BLaER1 (cell line): ENCODE measurements around the gene ANKDD1B.
"Not testable (repeated sequence)": the region's sequence is repeated elsewhere in the genome, so short reads cannot be mapped to it uniquely, and the experiment has no call there.

ENCODE experiments used
- H3K27ac ChIP-seq: shearing (Covaris generic); formaldehyde crosslinking; 2 replicates; pipeline ENCODE4 v1.8.1; 2022
- H3K27me3 ChIP-seq: shearing (Covaris generic); formaldehyde crosslinking; 2 replicates; pipeline ENCODE4 v1.8.1; 2022
- H3K36me3 ChIP-seq: shearing (Covaris generic); formaldehyde crosslinking; 2 replicates; pipeline ENCODE4 v1.8.1; 2022
- H3K4me1 ChIP-seq: shearing (Covaris generic); formaldehyde crosslinking; 2 replicates; pipeline ENCODE4 v1.8.1; 2022
- H3K4me2 ChIP-seq: shearing (Covaris generic); formaldehyde crosslinking; 2 replicates; pipeline ENCODE4 v1.8.1; 2022
- H3K4me3 ChIP-seq: shearing (Covaris generic); formaldehyde crosslinking; 2 replicates; pipeline ENCODE4 v1.8.1; 2022
- H3K9ac ChIP-seq: shearing (Covaris generic); formaldehyde crosslinking; 2 replicates; pipeline ENCODE4 v1.8.1; 2022
- H3K9me3 ChIP-seq: shearing (Covaris generic); formaldehyde crosslinking; 2 replicates; pipeline ENCODE4 v1.8.1; 2022
- H4K20me1 ChIP-seq: shearing (Covaris generic); formaldehyde crosslinking; 2 replicates; pipeline ENCODE4 v1.8.1; 2022
- Cebpa-rat ChIP-seq: shearing (Covaris generic); IDR thresholded peaks from 2 replicates; pipeline ENCODE4 v1.8.1; 2022

Gene ANKDD1B

DNA sequence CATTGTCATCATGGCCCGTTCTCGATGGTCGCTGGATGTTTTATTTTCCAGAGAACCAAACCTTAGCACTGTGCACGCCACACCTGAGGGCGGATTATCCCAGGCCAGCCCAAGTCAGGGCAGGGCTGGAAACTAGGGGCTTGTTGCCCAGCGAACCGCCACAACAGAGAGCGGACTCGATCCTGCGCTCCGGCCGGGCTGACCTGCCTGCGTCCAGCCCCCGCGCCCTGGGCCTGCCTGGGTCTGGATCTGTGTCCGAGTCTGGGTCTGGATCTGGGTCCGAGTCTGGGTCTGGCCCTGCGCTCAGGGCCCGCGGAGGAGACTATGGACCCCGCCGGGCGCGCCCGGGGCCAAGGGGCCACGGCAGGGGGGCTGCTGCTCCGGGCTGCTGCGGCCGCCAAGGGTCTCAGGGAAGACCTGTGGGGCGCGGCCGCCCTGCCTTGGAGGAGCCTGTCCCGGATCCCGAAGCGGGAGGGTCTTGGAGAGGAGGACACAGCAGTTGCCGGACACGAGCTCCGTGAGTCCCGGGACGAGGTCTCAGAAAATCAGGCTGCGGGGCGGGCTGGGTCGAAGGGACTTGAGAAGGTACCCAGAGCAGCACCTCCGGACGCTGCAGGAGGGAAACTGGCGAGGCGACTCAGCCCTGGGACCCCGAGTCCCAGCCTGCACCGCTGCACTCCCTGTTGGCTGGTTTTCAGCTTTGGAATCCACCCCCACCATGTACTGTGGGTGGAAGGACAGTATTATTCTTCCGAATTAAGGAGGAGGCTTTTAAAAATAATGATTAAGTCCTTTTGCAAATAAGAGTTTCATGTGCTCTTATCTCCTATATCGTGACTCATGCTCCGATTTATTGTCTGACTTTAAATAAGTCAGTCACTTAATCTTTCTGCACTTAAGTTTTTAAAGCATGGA, at the start of gene ANKDD1B:
TSS of gene ANKDD1B (plus strand) at position 143 of the 915 bp plus-strand sequence. CDS start at position 325, 182 bp downstream.
- no peaks in the 10 kb centered on the region for H3K36me3 ChIP-seq
- no peak for TF ChIP-seq Cebpa-rat
- H3K4me1 ChIP-seq, result no peaks in the 10 kb centered on the region
- H3K27me3 ChIP-seq, result no peaks in the 10 kb centered on the region
- H3K4me3 ChIP-seq, result no peak within 1 kb of the TSS
- H3K4me2 ChIP-seq, result no peak within 1 kb of the TSS
- no peaks in the 10 kb centered on the region for H4K20me1 ChIP-seq
- no peaks in the 10 kb centered on the region; the same call in 1 of the 2 replicates for H3K9me3 ChIP-seq
- H3K27ac ChIP-seq, result no peak within 1 kb of the TSS
- H3K9ac ChIP-seq, result no peak within 1 kb of the TSS

DNA sequence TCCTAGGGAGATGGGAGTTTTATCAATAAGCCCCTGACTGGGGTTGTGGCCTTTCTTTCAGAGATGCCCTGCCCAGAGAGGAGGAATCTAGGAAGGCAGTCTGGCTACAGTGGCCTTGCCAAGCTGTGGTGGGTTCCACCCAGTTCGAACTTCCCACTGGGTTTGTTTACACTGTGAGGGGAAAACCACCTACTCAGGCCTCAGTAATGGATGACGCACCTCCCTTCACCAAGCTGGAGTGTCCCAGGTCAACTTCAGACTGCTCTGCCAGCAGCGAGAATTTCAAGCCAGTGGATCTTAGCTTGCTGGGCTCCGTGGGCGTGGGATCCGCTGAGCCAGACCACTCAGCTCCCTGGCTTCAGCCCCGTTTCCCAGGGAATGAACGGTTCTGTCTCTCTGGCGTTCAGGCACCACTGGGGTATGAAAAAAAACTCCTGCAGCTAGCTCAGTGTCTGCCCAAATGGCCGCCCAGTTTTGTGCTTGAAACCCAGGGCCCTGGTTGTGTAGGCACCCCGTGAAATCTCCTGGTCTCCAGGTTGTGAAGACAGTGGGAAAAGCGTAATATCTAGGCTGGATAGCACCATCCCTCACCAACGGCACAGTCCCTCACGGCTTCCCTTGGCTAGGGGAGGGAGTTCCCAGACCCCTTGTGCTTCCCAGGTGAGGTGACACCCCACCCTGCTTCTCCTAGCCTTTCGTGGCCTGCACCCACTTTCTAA, 45.1 kb upstream of the ANKDD1B start:
- H3K4me2 ChIP-seq, H3K27ac ChIP-seq, H3K4me1 ChIP-seq, H3K9ac ChIP-seq, H3K4me3 ChIP-seq, H4K20me1 ChIP-seq, H3K27me3 ChIP-seq: not testable (repeated sequence)
- peaks cover 40% of the 10 kb centered on the region for H3K36me3 ChIP-seq
- H3K9me3 ChIP-seq, result peaks cover 41% of the 10 kb centered on the region

DNA sequence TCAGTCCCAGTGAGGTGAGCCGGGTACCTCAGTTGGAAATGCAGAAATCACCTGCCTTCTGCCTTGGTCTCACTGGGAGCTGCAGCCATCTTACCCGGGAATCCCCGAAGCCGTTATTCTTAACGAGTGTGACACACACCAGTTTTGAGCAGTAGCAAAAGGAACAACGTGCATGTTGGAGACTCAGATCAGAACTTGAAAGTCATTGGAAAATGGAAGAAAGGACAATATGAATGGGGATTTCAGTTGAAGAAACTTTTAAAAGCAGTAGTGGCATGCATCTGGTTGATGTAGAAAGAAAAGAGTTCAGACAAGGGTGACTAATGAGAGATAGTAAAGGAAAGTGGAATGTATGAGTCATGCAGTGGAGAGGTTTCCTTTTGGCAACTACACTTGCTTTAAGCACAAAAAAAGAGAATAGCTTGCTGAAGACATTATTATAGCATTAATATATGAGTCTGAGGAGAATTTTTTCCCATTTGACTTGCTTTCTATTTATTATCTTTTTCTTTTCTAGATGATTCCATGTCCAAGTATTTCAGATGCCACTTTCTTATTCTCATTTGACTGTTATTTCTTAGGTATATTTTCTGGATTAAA, 44.4 kb upstream of the ANKDD1B start:
- Histone ChIP-seq H3K36me3 (peaks cover 38% of the 10 kb centered on the region), H4K20me1 (no peaks in the 10 kb centered on the region), H3K9me3 (peaks cover 35% of the 10 kb centered on the region), H3K27ac (no peak overlapping the region), H3K9ac (no peak overlapping the region), H3K27me3 (no peaks in the 10 kb centered on the region), H3K4me3 (no peak overlapping the region), H3K4me2 (no peak overlapping the region; the same call in 1 of the 2 replicates), H3K4me1 (peaks cover 8% of the 10 kb centered on the region)
- TF ChIP-seq Cebpa-rat, result no peak

DNA sequence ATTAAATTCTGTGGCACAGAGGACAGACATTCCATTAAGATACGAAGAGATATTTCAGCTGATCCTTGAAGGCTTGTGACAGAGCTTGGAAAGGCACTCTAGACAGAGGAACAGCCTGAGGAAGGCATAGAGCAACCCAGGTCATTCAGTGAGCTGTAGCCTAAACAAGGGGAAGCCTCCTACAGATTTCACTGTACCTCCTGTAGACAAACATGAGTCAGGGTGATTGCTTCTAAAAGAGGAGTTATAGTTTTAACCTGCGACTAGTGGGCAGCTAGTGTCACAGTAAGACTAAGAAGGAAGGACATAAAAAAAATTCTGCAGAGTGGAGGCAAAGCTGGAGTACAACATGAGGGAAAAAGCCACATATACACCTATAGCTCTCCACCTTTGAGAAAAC, 43.5 kb upstream of the ANKDD1B start:
- no peak overlapping the region for H3K4me2 ChIP-seq
- no peaks in the 10 kb centered on the region for H3K27me3 ChIP-seq
- H4K20me1 ChIP-seq, result no peaks in the 10 kb centered on the region
- no peak overlapping the region for H3K9ac ChIP-seq
- no peak overlapping the region for H3K4me3 ChIP-seq
- H3K27ac ChIP-seq, result no peak overlapping the region
- H3K4me1 ChIP-seq, result peaks cover 10% of the 10 kb centered on the region
- H3K36me3 ChIP-seq, result peaks cover 35% of the 10 kb centered on the region
- peaks cover 27% of the 10 kb centered on the region for H3K9me3 ChIP-seq
- no peak for TF ChIP-seq Cebpa-rat

DNA sequence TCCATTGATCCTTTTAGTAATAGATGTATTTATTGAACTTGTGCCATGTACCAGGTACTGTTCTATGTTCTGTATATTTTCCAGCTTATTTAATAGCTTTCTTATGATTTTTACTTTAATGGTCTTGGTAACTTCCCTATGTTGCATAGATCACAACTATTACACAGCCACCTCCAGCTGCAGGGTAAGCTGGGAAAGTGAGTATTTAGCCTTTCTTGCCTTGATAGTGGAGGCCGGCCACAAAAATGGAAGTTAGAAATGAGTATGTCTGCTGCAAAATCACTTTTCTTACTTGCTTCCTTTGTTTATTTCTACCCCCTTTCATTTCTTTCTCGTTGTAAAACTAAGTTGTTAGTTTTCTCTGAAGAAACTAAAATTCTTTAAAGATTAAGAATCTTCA, 43.1 kb upstream of the ANKDD1B start:
- H3K9ac ChIP-seq, result no peak overlapping the region
- peaks cover 10% of the 10 kb centered on the region for H3K4me1 ChIP-seq
- peaks cover 22% of the 10 kb centered on the region for H3K9me3 ChIP-seq
- no peak overlapping the region for H3K27ac ChIP-seq
- H3K27me3 ChIP-seq, result no peaks in the 10 kb centered on the region
- H3K36me3 ChIP-seq, result peaks cover 31% of the 10 kb centered on the region
- H3K4me2 ChIP-seq, result no peak overlapping the region
- no peak overlapping the region for H3K4me3 ChIP-seq
- TF ChIP-seq Cebpa-rat, result no peak
- no peaks in the 10 kb centered on the region for H4K20me1 ChIP-seq

DNA sequence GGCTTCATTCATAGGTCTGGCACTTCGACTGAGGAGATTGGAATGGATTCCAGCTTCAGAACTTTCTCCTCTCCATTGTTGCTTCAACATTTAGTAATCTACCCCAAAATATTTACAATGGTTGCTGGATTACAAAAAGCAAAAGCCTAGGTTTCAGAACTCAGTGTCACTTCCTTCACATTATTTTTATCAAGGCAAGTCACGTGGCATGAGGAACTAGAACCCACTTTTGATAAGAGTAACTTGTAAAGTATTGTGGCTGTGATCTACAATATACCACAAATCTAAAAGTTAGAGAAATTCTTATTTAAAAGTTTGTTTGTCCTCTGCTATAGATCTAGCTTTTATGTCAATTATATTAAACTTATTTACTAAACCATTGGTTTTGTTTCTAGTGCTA, 39.7 kb upstream of the ANKDD1B start:
- no peaks in the 10 kb centered on the region for H3K9me3 ChIP-seq
- H3K27ac ChIP-seq, result no peak overlapping the region
- peaks cover 38% of the 10 kb centered on the region for H3K4me1 ChIP-seq
- no peaks in the 10 kb centered on the region for H3K27me3 ChIP-seq
- peak overlapping the region; percentile 60 for H3K4me2 ChIP-seq
- no peaks in the 10 kb centered on the region for H4K20me1 ChIP-seq
- no peak overlapping the region for H3K9ac ChIP-seq
- H3K36me3 ChIP-seq, result peaks cover 14% of the 10 kb centered on the region
- no peak for TF ChIP-seq Cebpa-rat
- no peak overlapping the region for H3K4me3 ChIP-seq

DNA sequence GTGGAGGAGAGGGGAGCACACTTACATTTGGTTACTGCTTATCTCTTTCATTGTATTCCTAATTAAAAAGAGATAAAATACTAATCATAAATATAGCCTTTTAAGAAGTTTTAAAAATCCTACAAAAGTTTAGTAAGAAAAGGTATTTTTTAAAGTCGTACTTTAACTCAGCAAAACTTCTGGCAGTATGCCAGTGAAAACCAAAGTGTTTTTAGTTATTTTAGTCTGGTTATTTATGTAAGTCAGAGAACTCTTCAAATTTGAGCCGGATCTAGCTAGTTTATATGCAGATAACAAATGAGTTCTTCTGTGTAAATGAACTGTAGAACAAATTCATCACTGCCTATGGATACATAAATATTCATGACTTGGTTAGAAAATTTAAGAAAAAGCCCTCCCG, 36.5 kb upstream of the ANKDD1B start:
- H3K4me1 ChIP-seq, result peaks cover 38% of the 10 kb centered on the region
- H3K27ac ChIP-seq, result peak overlapping the region; percentile 44; the same call in 1 of the 2 replicates
- H3K27me3 ChIP-seq, result no peaks in the 10 kb centered on the region
- H3K36me3 ChIP-seq, result peaks cover 22% of the 10 kb centered on the region
- no peaks in the 10 kb centered on the region for H3K9me3 ChIP-seq
- no peak for TF ChIP-seq Cebpa-rat
- no peaks in the 10 kb centered on the region for H4K20me1 ChIP-seq
- no peak overlapping the region for H3K4me3 ChIP-seq
- peak overlapping the region; percentile 73 for H3K4me2 ChIP-seq
- H3K9ac ChIP-seq, result peak overlapping the region; percentile 2; the same call in 1 of the 2 replicates

DNA sequence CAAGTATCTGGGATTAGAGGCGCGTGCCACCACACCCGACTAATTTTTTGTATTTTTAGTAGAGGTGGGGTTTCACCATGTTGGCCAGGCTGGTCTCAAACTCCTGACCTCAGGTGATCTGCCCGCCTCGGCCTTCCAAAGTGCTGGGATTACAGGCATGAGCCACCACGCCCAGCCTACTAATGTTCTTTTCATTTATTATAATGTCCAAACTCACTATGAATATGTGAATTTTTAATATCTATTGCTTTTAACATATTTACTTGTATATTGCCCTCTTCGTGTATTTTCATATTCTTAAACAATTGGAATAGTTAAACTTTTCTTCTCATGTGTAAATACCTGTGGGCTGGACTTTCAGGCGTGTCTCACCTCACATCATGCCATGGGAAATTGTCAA, 33.0 kb upstream of the ANKDD1B start:
- H3K27me3 ChIP-seq, H3K9me3 ChIP-seq, H4K20me1 ChIP-seq, H3K9ac ChIP-seq, H3K4me2 ChIP-seq, H3K4me3 ChIP-seq, H3K27ac ChIP-seq: not testable (repeated sequence)
- H3K4me1 ChIP-seq, result peaks cover 34% of the 10 kb centered on the region
- peaks cover 36% of the 10 kb centered on the region for H3K36me3 ChIP-seq

DNA sequence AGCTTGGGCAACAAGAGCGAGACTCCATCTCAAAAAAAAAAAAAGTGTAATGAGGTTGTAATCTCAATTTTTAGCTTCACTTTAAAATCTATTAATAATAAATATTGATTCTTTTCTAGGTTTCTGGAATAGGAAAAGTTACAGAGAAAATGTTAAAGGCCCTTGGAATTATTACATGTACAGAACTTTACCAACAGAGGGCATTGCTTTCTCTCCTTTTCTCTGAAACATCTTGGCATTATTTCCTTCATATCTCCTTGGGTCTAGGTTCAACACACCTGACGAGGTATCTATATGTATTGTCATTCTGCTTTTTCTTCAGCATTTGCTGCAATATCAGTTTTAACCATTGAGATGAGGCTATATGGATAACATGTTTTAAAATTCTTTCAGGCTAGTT, 26.6 kb upstream of the ANKDD1B start:
- Histone ChIP-seq H4K20me1 (no peaks in the 10 kb centered on the region), H3K4me2 (no peak overlapping the region), H3K4me3 (no peak overlapping the region), H3K4me1 (peaks cover 6% of the 10 kb centered on the region; the same call in 1 of the 2 replicates), H3K9me3 (no peaks in the 10 kb centered on the region), H3K9ac (no peak overlapping the region), H3K27ac (no peak overlapping the region), H3K36me3 (peaks cover 42% of the 10 kb centered on the region), H3K27me3 (no peaks in the 10 kb centered on the region)
- no peak for TF ChIP-seq Cebpa-rat

DNA sequence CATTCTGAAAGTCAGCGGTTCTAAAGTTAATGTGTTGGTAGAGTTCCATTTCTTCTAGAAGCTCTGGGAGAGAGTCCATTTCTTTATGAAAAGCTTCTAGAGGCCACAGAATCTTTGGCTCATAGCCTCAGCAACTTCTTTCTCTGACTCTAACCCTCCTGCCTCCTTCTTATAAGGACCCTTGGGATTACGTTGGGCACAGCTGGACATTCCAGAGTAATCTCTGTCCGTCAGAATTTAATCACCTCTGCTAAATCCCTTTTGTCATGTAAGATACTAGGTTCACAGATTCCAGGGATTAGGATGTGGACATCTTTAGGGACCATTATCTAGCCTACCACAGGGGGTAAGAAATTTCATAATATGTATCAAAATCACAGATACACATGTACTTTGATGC, 22.6 kb upstream of the ANKDD1B start:
- Histone ChIP-seq H3K9me3 (no peaks in the 10 kb centered on the region), H3K27me3 (no peaks in the 10 kb centered on the region), H3K4me2 (no peak overlapping the region), H4K20me1 (no peaks in the 10 kb centered on the region), H3K36me3 (peaks cover 49% of the 10 kb centered on the region), H3K27ac (no peak overlapping the region), H3K9ac (no peak overlapping the region), H3K4me1 (no peaks in the 10 kb centered on the region), H3K4me3 (no peak overlapping the region)
- TF ChIP-seq Cebpa-rat, result no peak
